Fibroblast of mammary gland (primary cell): ENCODE data around the gene XCR1.
"Not testable (repeated sequence)": the region's sequence is repeated elsewhere in the genome, so short reads cannot be mapped to it uniquely, and the experiment has no call there.

Experiments
- DNase-seq: peaks from one replicate; pipeline ENCODE4 v3.0.0-alpha.2; 2010; ENCODE audit warnings: low read depth
- H3K4me3 ChIP-seq: 2 replicates; pipeline ENCODE4 v1.5.1; 2011; ENCODE audit warnings: low read depth, mild to moderate bottlenecking, low read length, moderate library complexity; ENCODE audit not compliant: control insufficient read depth
- TF ChIP-seq, protein P1 (sequence below): conservative IDR thresholded peaks from 2 replicates; pipeline ENCODE4 v1.5.1; 2011; ENCODE audit warnings: low read depth, low read length, inconsistent platforms; ENCODE audit not compliant: control insufficient read depth, insufficient read depth

XCR1 gene

GRCh38 chr3:46059432-46059831 lies 32.1 kb upstream of the XCR1 start:
- TF ChIP-seq, protein P1, sequence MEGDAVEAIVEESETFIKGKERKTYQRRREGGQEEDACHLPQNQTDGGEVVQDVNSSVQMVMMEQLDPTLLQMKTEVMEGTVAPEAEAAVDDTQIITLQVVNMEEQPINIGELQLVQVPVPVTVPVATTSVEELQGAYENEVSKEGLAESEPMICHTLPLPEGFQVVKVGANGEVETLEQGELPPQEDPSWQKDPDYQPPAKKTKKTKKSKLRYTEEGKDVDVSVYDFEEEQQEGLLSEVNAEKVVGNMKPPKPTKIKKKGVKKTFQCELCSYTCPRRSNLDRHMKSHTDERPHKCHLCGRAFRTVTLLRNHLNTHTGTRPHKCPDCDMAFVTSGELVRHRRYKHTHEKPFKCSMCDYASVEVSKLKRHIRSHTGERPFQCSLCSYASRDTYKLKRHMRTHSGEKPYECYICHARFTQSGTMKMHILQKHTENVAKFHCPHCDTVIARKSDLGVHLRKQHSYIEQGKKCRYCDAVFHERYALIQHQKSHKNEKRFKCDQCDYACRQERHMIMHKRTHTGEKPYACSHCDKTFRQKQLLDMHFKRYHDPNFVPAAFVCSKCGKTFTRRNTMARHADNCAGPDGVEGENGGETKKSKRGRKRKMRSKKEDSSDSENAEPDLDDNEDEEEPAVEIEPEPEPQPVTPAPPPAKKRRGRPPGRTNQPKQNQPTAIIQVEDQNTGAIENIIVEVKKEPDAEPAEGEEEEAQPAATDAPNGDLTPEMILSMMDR, result no peak
- DNase-seq, result no peak
- H3K4me3 ChIP-seq, result no peak overlapping the region

DNA sequence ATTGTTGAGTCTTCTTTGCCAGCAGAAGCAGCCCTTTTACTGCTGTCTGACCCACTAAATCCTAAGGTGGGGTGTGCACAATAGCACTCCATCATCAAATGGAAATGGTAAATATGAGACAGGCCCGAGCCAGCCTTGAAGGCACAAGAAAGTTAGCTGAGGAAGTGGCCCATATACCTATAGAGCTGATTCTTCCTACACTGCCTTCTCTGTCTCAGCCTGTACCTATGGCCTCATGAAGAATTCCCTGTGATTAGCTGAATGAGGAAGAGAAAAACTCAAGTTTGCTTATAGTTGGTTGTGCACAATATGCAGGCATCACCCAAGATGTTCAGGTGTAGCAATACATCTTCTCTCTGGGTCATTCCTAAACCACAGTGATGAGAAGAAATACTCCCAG lies 31.7 kb upstream of the XCR1 start:
- TF ChIP-seq, protein P1, result no peak
- DNase-seq, result no peak
- no peak overlapping the region for H3K4me3 ChIP-seq

DNA sequence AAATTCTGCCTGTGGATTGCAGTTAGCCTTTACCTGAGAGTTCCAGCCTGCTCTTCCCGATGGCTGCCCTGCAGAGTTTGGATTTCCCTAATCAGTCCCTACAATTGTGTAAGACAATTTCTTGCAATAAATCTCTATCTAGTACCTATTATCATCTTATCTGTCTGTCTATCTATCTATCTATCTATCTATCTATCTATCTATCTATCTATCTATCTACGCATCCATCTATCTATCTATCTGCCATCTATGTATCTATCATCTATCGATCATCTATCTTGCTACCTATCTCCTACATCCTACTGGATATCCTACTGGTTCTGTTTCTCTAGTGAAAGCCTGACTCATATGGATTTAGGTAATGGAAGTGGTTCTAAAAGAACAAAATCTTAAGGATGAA lies 30.4 kb upstream of the XCR1 start:
- DNase-seq, result no peak
- no peak overlapping the region for H3K4me3 ChIP-seq
- TF ChIP-seq, protein P1, result no peak

DNA sequence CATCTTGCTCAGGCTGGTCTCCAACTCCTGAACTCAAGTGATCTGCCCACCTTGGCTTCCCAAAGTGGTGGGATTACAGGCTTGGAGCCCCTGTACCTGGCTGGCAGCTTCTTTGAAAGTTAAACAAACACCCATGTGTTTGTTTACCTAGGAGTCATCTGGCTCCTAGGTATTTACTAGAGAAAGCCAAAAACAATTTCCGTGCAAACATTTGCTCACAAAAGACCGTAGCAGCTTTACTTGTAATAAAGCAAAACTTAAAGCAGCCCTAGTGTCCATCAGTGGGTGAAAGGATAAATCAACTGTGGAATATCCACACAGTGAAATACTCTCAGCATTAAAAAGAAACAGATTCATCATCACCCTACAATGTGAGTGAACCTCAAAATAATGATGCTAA lies 29.4 kb upstream of the XCR1 start:
- TF ChIP-seq, protein P1, result no peak
- no peak for DNase-seq
- H3K4me3 ChIP-seq, result no peak overlapping the region

DNA sequence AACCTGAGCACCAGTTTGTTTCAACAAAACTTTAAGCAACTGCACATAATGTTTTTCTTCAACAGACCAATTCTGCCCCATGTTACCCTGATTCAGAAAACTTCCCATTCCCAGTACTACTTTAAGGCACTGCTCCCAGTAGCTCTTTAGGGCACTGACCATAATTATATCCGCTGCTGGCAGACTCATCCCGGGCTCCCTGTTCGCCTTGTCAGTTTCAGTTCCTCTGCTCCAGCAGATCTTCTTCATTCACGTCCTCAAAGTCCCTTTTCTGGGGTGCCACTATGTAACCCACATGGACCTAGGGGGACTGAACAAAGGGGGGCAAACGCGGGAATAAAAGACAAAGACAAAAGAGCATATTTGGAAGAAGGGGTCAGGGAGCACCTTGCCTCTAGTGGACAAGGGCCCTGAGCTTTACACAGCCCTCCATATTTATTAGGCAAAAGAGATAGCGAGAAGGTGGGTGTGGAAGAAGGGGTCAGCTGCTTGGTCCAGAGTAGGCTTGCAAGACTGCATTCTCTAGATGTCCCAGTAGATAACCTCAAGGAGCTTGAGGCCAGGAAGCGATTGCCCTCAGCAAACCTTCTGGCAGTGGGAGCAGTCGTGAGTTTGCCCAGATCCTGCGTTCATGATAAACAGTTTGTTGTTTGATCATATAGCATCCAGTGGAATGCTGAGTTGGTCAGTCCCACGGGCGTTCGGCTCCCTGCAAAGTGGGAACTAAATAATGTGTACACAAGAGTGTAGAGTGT lies 26.7 kb upstream of the XCR1 start:
- not testable (repeated sequence) for H3K4me3 ChIP-seq, DNase-seq

- DNase-seq, H3K4me3 ChIP-seq: not testable (repeated sequence)
Observed at GRCh38 chr3:46053265-46053664, 26.0 kb upstream of the XCR1 start.

GRCh38 chr3:46052531-46052930 lies 25.2 kb upstream of the XCR1 start:
- no peak for DNase-seq
- TF ChIP-seq, protein P1, result no peak
- H3K4me3 ChIP-seq, result no peak overlapping the region

DNA sequence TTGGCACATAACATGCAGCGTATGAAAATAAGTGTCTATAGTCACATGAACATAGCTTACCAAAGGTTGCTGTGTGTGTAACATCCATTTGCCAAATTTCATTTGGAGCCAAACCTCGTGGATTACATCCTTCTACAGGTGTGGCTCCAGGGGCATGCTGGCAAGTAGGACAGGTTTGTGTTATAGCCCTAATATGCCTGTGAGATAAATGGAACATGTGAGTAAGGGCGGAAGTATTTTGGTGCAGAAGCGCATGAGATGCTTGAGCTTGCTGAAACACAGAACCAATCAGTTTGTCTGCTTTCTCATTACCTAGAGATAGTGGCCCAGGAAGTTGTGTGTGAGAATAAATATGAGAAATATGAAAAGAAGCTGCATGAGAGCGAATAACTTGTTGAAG lies 21.8 kb upstream of the XCR1 start:
- TF ChIP-seq, protein P1, result no peak
- no peak for DNase-seq
- no peak overlapping the region for H3K4me3 ChIP-seq

- H3K4me3 ChIP-seq, DNase-seq: not testable (repeated sequence)
Observed at GRCh38 chr3:46046231-46046630, 18.9 kb upstream of the XCR1 start.
